Neural crest cell (in vitro differentiated cells): ENCODE measurements around the gene ATP2B3. TPM values are rescaled to one million over a fixed set of nuclear protein-coding genes. Genes with fewer than 3 reads are reported as not detected.

Experiments
- DNase-seq: peaks from one replicate; pipeline ENCODE4 v3.0.0; 2021; ENCODE audit warnings: low read depth, mixed read lengths, low spot score
- H3K27ac Mint-ChIP-seq: one replicate; pipeline ENCODE4 v1.8.0; 2021; ENCODE audit warnings: mild to moderate bottlenecking, mixed read lengths; ENCODE audit not compliant: unreplicated experiment
- H3K27me3 Mint-ChIP-seq: 2 replicates; pipeline ENCODE4 v1.8.0; 2021; ENCODE audit warnings: low read depth, mild to moderate bottlenecking, mixed read lengths
- H3K36me3 Mint-ChIP-seq: 2 replicates; pipeline ENCODE4 v1.8.0; 2021; ENCODE audit warnings: low read depth, mild to moderate bottlenecking, mixed read lengths
- H3K4me1 Mint-ChIP-seq: 2 replicates; pipeline ENCODE4 v1.8.0; 2021; ENCODE audit warnings: mixed read lengths
- H3K4me3 Mint-ChIP-seq: one replicate; pipeline ENCODE4 v1.8.0; 2021; ENCODE audit warnings: mild to moderate bottlenecking, mixed read lengths
- H3K9me3 Mint-ChIP-seq: 2 replicates; pipeline ENCODE4 v1.8.0; 2021; ENCODE audit warnings: mixed read lengths
- CTCF ChIP-seq: fragments of 200-600 bp; sonication (generic); conservative IDR thresholded peaks from 2 replicates; pipeline ENCODE4 v1.5.0; 2021; ENCODE audit warnings: antibody characterized with exemption, mild to moderate bottlenecking
- total RNA-seq: library from RNA; stranded (reverse); gene quantifications from 2 replicates; pipeline ENCODE4 v1.2.1, GENCODE V29; 2021

ATP2B3 gene
- total RNA-seq, 1 donor from 2014 or later, result 0.05 TPM

GRCh38 chrX:153502131-153502530, 15.3 kb upstream of the ATP2B3 start:
- Mint-ChIP-seq H3K27me3 (no peaks in the 10 kb centered on the region), H3K36me3 (peaks cover 7% of the 10 kb centered on the region), H3K4me3 (no peak overlapping the region), H3K9me3 (peaks cover 7% of the 10 kb centered on the region), H3K4me1 (peaks cover 7% of the 10 kb centered on the region), H3K27ac (no peak overlapping the region)
- TF ChIP-seq CTCF, result no peak
- no peak for DNase-seq

GRCh38 chrX:153502796-153503195, 14.6 kb upstream of the ATP2B3 start:
- Mint-ChIP-seq H3K4me3 (no peak overlapping the region), H3K27me3 (no peaks in the 10 kb centered on the region), H3K36me3 (peaks cover 7% of the 10 kb centered on the region), H3K4me1 (peaks cover 7% of the 10 kb centered on the region), H3K9me3 (peaks cover 7% of the 10 kb centered on the region), H3K27ac (no peak overlapping the region)
- TF ChIP-seq CTCF, result no peak
- DNase-seq, result no peak

GRCh38 chrX:153504445-153505016, 12.9 kb upstream of the ATP2B3 start:
- Mint-ChIP-seq H3K36me3 (peaks cover 7% of the 10 kb centered on the region), H3K4me3 (no peak overlapping the region), H3K27ac (no peak overlapping the region), H3K27me3 (no peaks in the 10 kb centered on the region), H3K4me1 (peaks cover 7% of the 10 kb centered on the region), H3K9me3 (peaks cover 7% of the 10 kb centered on the region)
- no peak for TF ChIP-seq CTCF
- DNase-seq, result no peak

- Mint-ChIP-seq H3K36me3 (peaks cover 7% of the 10 kb centered on the region), H3K9me3 (peaks cover 7% of the 10 kb centered on the region)
Measured at GRCh38 chrX:153505361-153505760, 12.1 kb upstream of the ATP2B3 start.

GRCh38 chrX:153507484-153508178, 9.8 kb upstream of the ATP2B3 start:
- H3K4me1 Mint-ChIP-seq, result no peaks in the 10 kb centered on the region
- no peak overlapping the region for H3K4me3 Mint-ChIP-seq
- peak; percentile 80 for DNase-seq
- no peaks in the 10 kb centered on the region for H3K36me3 Mint-ChIP-seq
- peak; percentile 79 for TF ChIP-seq CTCF
- H3K9me3 Mint-ChIP-seq, result no peaks in the 10 kb centered on the region
- no peak overlapping the region for H3K27ac Mint-ChIP-seq
- H3K27me3 Mint-ChIP-seq, result no peaks in the 10 kb centered on the region

More at GRCh38 chrX:153505361-153505760, 12.1 kb upstream of the ATP2B3 start:
- Mint-ChIP-seq H3K27me3 (no peaks in the 10 kb centered on the region), H3K4me1 (peaks cover 7% of the 10 kb centered on the region), H3K4me3 (no peak overlapping the region), H3K27ac (no peak overlapping the region)
- DNase-seq, result no peak
- no peak for TF ChIP-seq CTCF
